Measurements from ENCODE around the gene SERPINA5. TPM values are rescaled to one million over a fixed set of nuclear protein-coding genes. Genes with fewer than 3 reads are reported as not detected.

SERPINA5 gene
- polyA plus RNA-seq, 1 donor from 2014 or later, result not detected

DNA sequence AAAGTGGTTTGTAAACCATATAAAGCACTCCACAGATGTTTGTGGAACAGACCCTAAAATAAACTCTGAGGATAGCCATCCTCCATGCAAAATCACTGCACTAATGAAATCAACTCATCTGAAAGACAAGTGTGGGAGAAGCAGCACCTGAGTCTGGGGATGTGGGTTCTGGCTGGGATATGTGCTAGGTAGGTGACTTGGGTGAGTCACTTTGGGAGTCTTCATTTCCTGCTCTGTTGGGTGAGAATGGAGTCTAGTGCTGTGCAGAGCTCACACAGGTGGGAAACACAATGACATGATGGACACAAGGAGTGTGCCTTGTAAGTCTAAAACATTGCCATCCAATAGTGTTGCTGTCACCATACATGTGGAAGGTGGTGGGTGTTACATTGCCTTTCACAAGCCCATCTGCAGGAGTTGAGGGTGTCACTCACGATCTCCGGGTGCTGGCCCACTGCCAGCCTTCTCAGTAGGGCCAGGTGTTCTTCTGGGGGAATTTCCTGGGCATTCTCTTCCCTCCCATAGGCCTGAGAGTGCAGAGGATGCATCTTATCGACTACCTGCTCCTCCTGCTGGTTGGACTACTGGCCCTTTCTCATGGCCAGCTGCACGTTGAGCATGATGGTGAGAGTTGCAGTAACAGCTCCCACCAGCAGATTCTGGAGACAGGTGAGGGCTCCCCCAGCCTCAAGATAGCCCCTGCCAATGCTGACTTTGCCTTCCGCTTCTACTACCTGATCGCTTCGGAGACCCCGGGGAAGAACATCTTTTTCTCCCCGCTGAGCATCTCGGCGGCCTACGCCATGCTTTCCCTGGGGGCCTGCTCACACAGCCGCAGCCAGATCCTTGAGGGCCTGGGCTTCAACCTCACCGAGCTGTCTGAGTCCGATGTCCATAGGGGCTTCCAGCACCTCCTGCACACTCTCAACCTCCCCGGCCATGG is 18.0 kb upstream of the SERPINA5 start:
- Histone ChIP-seq H3K4me2 (ENCODE audit: low read length) (no peak overlapping the region), H3K9me2 (ENCODE audit: insufficient read depth, low read length) (no peaks in the 10 kb centered on the region), H3F3A (ENCODE audit: insufficient read depth, low read length, poor library complexity, severe bottlenecking) (no peaks in the 10 kb centered on the region), H3K79me2 (replicated peaks; ENCODE audit: insufficient read depth, low read length) (no peaks in the 10 kb centered on the region), H3K9ac (ENCODE audit: low read length) (no peak overlapping the region), H3K4me3 (ENCODE audit: low read length) (no peak overlapping the region), H3K9me3 (ENCODE audit: low read length) (no peaks in the 10 kb centered on the region), H3K27ac (ENCODE audit: low read length) (no peak overlapping the region), H4K20me1 (ENCODE audit: insufficient read depth) (no peaks in the 10 kb centered on the region), H3K36me3 (ENCODE audit: insufficient read depth, low read length) (no peaks in the 10 kb centered on the region), H2AFZ (ENCODE audit: low read depth, low read length) (no peak overlapping the region), H3K27me3 (ENCODE audit: insufficient read depth, low read depth, low read length) (no peaks in the 10 kb centered on the region)
- no peak for TF ChIP-seq TAF1 (IDR thresholded peaks at IDR 0.05; ENCODE audit: low read depth)
- no peak for TF ChIP-seq SMC3 (conservative IDR thresholded peaks at IDR 0.05; ENCODE audit: poor library complexity)
- no peak for TF ChIP-seq RAD21 (conservative IDR thresholded peaks at IDR 0.05)
- TF ChIP-seq MXI1 (conservative IDR thresholded peaks at IDR 0.05; ENCODE audit: poor library complexity, severe bottlenecking), result no peak
- no peak for TF ChIP-seq EZH2 (IDR thresholded peaks at IDR 0.05; ENCODE audit: borderline replicate concordance, insufficient read depth, low read length, poor library complexity, severe bottlenecking)
- TF ChIP-seq, protein P1, sequence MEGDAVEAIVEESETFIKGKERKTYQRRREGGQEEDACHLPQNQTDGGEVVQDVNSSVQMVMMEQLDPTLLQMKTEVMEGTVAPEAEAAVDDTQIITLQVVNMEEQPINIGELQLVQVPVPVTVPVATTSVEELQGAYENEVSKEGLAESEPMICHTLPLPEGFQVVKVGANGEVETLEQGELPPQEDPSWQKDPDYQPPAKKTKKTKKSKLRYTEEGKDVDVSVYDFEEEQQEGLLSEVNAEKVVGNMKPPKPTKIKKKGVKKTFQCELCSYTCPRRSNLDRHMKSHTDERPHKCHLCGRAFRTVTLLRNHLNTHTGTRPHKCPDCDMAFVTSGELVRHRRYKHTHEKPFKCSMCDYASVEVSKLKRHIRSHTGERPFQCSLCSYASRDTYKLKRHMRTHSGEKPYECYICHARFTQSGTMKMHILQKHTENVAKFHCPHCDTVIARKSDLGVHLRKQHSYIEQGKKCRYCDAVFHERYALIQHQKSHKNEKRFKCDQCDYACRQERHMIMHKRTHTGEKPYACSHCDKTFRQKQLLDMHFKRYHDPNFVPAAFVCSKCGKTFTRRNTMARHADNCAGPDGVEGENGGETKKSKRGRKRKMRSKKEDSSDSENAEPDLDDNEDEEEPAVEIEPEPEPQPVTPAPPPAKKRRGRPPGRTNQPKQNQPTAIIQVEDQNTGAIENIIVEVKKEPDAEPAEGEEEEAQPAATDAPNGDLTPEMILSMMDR (IDR thresholded peaks at IDR 0.05; ENCODE audit: poor library complexity, severe bottlenecking), result no peak
- TF ChIP-seq POLR2AphosphoS5 (IDR thresholded peaks at IDR 0.05), result no peak
- TF ChIP-seq, protein P2, sequence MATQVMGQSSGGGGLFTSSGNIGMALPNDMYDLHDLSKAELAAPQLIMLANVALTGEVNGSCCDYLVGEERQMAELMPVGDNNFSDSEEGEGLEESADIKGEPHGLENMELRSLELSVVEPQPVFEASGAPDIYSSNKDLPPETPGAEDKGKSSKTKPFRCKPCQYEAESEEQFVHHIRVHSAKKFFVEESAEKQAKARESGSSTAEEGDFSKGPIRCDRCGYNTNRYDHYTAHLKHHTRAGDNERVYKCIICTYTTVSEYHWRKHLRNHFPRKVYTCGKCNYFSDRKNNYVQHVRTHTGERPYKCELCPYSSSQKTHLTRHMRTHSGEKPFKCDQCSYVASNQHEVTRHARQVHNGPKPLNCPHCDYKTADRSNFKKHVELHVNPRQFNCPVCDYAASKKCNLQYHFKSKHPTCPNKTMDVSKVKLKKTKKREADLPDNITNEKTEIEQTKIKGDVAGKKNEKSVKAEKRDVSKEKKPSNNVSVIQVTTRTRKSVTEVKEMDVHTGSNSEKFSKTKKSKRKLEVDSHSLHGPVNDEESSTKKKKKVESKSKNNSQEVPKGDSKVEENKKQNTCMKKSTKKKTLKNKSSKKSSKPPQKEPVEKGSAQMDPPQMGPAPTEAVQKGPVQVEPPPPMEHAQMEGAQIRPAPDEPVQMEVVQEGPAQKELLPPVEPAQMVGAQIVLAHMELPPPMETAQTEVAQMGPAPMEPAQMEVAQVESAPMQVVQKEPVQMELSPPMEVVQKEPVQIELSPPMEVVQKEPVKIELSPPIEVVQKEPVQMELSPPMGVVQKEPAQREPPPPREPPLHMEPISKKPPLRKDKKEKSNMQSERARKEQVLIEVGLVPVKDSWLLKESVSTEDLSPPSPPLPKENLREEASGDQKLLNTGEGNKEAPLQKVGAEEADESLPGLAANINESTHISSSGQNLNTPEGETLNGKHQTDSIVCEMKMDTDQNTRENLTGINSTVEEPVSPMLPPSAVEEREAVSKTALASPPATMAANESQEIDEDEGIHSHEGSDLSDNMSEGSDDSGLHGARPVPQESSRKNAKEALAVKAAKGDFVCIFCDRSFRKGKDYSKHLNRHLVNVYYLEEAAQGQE (IDR thresholded peaks at IDR 0.05; ENCODE audit: borderline replicate concordance), result no peak
- TF ChIP-seq EP300 (conservative IDR thresholded peaks at IDR 0.05; ENCODE audit: poor library complexity, severe bottlenecking), result no peak

DNA sequence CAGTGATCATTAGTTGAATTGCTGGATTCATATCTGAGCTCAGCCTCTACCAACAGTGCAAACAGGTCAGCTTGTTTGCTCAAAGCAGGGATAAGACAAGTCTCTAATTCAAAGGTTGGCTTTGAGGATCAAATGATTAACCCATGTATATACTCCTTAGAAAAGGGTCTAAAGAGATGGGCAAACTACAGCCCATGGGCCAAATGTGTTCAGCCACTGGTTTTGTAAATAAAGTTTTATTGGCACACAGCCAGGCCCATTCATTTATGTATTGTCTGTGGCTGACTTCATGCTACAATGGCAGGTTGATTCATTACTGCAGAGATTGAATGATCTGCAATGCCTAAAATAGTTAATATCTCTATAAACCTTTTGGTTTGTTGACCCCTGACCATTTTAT is 16.8 kb upstream of the SERPINA5 start:
- no peak overlapping the region for H3K27ac ChIP-seq (ENCODE audit: low read length)

More for the DNA sequence above, 16.8 kb upstream of the SERPINA5 start:
- no peaks in the 10 kb centered on the region for H3K27me3 ChIP-seq (ENCODE audit: insufficient read depth, low read depth, low read length)
- no peaks in the 10 kb centered on the region for H3F3A ChIP-seq (ENCODE audit: insufficient read depth, low read length, poor library complexity, severe bottlenecking)
- no peaks in the 10 kb centered on the region for H4K20me1 ChIP-seq (ENCODE audit: insufficient read depth)
- no peaks in the 10 kb centered on the region for H3K36me3 ChIP-seq (ENCODE audit: insufficient read depth, low read length)
- no peaks in the 10 kb centered on the region for H3K79me2 ChIP-seq (replicated peaks; ENCODE audit: insufficient read depth, low read length)
- TF ChIP-seq POLR2AphosphoS5 (IDR thresholded peaks at IDR 0.05) (no peak), SMC3 (conservative IDR thresholded peaks at IDR 0.05; ENCODE audit: poor library complexity) (no peak)
- no peak overlapping the region for H2AFZ ChIP-seq (ENCODE audit: low read depth, low read length)
- no peak overlapping the region for H3K4me2 ChIP-seq (ENCODE audit: low read length)
- no peak overlapping the region for H3K9ac ChIP-seq (ENCODE audit: low read length)
- no peaks in the 10 kb centered on the region for H3K9me3 ChIP-seq (ENCODE audit: low read length)
- H3K9me2 ChIP-seq (ENCODE audit: insufficient read depth, low read length), result no peaks in the 10 kb centered on the region
- no peak overlapping the region for H3K4me3 ChIP-seq (ENCODE audit: low read length)
